Kidney epithelial cell (primary cell): ENCODE data around the gene PTOV1. TPM values are rescaled to one million over a fixed set of nuclear protein-coding genes. Genes with fewer than 3 reads are reported as not detected.
A peak's percentile ranks its signal among the peaks of the same experiment; 100 is the strongest.

Experiments used
- DNase-seq: peaks from one replicate; pipeline ENCODE4 v3.0.0-alpha.2; 2010; ENCODE audit warnings: low read depth
- H3K27me3 ChIP-seq: 2 replicates; pipeline ENCODE4 v1.6.0; 2011; ENCODE audit warnings: low read length; ENCODE audit not compliant: control insufficient read depth, insufficient read depth
- H3K36me3 ChIP-seq: 2 replicates; pipeline ENCODE4 v1.5.1; 2011; ENCODE audit warnings: low read length; ENCODE audit not compliant: control insufficient read depth, insufficient read depth
- H3K4me3 ChIP-seq: 2 replicates; pipeline ENCODE4 v1.5.1; 2011; ENCODE audit warnings: low read depth, mild to moderate bottlenecking, control low read depth, low read length
- total RNA-seq: library from RNA; depleted of rRNA; stranded (reverse); fragments of >200 nt; gene quantifications from 2 replicates; pipeline ENCODE4 v1.2.3, GENCODE V29; 2015
- TF ChIP-seq, protein P1 (sequence below): IDR thresholded peaks from 2 replicates; pipeline ENCODE4 v1.5.1; 2011; ENCODE audit warnings: mild to moderate bottlenecking, moderate library complexity, low read length, control low read depth, inconsistent platforms; ENCODE audit not compliant: insufficient read depth, poor library complexity, severe bottlenecking

The PTOV1 gene
- total RNA-seq, 1 donor from 2014 or later, result 47.9 TPM

GRCh38 chr19:49875857-49876421 lies 25.0 kb downstream of the PTOV1 start:
- TF ChIP-seq, protein P1, sequence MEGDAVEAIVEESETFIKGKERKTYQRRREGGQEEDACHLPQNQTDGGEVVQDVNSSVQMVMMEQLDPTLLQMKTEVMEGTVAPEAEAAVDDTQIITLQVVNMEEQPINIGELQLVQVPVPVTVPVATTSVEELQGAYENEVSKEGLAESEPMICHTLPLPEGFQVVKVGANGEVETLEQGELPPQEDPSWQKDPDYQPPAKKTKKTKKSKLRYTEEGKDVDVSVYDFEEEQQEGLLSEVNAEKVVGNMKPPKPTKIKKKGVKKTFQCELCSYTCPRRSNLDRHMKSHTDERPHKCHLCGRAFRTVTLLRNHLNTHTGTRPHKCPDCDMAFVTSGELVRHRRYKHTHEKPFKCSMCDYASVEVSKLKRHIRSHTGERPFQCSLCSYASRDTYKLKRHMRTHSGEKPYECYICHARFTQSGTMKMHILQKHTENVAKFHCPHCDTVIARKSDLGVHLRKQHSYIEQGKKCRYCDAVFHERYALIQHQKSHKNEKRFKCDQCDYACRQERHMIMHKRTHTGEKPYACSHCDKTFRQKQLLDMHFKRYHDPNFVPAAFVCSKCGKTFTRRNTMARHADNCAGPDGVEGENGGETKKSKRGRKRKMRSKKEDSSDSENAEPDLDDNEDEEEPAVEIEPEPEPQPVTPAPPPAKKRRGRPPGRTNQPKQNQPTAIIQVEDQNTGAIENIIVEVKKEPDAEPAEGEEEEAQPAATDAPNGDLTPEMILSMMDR, result no peak
- Histone ChIP-seq H3K36me3 (peaks cover 4% of the 10 kb centered on the region), H3K4me3 (peak overlapping the region; percentile 98), H3K27me3 (no peaks in the 10 kb centered on the region)
- no peak for DNase-seq

DNA sequence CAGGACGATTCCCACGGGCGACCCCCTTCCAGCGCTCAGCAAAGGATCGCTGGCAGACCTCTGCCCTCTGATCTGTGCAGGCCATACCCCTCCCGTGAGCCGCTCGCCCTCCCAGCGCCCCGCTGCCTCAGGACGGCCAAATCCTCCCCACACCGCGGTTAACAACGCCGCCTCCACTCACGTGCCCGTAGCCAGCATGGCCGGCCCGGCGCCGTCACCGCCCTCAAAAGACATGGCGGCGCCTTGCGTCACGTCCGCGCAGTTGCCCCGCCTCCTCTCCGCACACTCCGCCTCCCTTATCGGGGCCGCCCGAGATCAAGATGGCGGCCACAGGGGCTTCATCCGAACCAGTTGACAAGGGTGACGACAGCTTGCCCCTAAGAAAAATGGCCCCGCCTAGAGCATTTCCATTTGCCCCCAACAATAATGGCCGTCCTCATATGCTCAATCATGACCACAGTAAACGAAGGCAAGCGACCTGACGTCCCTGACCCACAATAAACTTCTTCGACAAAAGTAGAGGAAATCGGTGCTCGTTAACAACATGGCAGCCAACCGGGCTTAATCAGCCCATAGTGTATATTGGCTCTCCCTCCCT lies 25.6 kb downstream of the PTOV1 start:
- Histone ChIP-seq H3K36me3 (no peaks in the 10 kb centered on the region), H3K27me3 (no peaks in the 10 kb centered on the region), H3K4me3 (peak overlapping the region; percentile 98)
- DNase-seq, result no peak
- TF ChIP-seq, protein P1, result no peak

DNA sequence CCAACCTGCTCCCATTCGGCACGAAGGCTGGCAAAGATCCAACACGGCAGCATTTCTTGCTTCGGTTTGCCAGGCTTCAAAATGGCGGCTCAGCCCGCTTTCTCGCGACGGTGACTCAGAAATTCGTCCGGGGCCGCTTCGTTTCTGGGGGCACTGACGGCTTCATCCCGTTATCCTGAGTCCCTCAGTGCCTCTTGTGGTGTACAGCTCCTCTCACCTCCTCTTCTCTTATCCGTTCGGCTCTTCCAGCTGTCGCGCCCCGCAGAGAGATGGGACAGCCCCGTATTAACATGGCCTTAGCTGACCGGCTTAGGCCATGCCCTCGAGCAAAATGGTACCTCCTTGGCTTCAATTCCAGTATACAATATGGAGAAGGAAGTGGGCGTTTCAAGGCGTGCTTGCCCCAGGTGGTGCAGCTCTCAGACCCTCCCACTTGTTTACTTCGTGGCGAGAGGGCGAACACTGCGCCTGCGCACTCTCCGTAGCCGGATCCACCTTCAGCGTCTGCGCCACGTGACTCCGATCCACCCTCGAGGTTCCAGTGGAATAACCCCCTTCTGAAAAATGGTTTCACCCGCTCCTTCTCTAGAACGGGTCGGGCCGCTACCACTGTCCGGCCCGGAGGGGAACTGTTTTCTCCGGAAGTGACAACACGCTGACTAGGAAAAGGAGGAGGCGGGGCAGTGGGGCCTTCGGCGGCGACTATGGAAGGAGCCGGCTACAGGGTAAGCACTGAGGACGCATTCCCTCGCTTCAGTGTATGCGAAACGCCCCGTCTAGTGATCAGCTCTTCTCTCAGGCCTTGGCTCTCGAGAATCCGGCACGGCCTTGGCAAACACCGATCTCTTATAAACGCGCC lies 26.3 kb downstream of the PTOV1 start, which contains the start of the genes AKT1S1 and TBC1D17:
Gene AKT1S1 (minus strand): TSS at position 336 of the 859 bp plus-strand sequence. CDS start 4,060 bp downstream, outside the sequence.
Gene TBC1D17 (plus strand): TSS at position 683 of the 859 bp plus-strand sequence. CDS start 22 bp downstream, at position 705.
- Histone ChIP-seq H3K36me3 (peaks cover 2% of the 10 kb centered on the region), H3K27me3 (no peaks in the 10 kb centered on the region), H3K4me3 (peak within 1 kb of the TSS; percentile 98)
- peak; percentile 98 for DNase-seq
- TF ChIP-seq, protein P1, result no peak

DNA sequence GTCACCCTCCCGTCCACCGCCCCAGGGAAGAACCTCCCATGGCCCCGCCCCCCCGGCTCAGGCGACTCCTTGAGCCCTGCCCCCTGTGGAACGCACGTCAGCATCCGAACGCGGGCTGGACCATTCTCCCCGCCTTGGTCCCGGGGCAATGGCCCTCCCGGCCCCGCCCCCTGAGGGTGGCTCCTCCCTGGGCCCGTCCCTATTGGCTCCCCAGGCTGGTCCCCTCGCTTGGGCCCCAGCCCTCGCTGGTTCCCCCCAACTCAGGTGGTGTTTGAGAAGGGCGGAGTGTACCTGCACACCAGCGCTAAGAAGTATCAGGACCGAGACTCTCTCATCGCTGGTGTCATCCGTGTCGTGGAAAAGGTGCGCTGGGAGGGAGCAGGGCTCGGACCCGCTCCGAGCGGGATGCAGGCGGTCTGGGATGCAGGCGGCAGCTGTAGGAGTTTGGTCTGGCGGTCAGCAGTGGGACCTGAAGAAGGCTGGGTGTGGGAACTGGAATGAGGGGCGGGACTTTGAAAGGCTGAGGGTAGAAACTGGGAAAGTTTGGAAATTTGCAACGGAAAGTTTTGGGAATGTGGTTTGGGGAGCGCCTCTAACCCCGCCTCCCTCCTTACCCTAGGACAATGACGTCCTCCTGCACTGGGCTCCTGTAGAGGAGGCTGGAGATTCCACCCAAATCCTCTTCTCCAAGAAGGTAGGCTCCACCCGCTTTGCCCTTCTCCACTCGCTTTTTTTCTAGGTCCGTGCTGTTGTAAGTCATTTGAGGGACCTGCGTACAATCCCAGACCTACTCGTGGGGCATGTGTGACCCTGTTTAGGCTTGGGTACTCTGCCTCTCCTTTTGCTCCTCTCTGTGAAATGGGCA lies 27.2 kb downstream of the PTOV1 start:
- TF ChIP-seq, protein P1, result no peak
- no peak for DNase-seq
- Histone ChIP-seq H3K4me3 (peak overlapping the region; percentile 81), H3K27me3 (no peaks in the 10 kb centered on the region), H3K36me3 (peaks cover 6% of the 10 kb centered on the region)

- TF ChIP-seq, protein P1, result no peak
- Histone ChIP-seq H3K36me3 (peaks cover 7% of the 10 kb centered on the region), H3K4me3 (no peak overlapping the region), H3K27me3 (no peaks in the 10 kb centered on the region)
- no peak for DNase-seq
Observed at GRCh38 chr19:49878744-49879070, 27.7 kb downstream of the PTOV1 start.
